COR-L47 (cell line): Measurements from ENCODE around the gene EIF4EBP2.

ENCODE experiments used
- DNase-seq: peaks from one replicate; lab custom pipeline; 2025; lab: John Stamatoyannopoulos, UW

The EIF4EBP2 gene

DNA sequence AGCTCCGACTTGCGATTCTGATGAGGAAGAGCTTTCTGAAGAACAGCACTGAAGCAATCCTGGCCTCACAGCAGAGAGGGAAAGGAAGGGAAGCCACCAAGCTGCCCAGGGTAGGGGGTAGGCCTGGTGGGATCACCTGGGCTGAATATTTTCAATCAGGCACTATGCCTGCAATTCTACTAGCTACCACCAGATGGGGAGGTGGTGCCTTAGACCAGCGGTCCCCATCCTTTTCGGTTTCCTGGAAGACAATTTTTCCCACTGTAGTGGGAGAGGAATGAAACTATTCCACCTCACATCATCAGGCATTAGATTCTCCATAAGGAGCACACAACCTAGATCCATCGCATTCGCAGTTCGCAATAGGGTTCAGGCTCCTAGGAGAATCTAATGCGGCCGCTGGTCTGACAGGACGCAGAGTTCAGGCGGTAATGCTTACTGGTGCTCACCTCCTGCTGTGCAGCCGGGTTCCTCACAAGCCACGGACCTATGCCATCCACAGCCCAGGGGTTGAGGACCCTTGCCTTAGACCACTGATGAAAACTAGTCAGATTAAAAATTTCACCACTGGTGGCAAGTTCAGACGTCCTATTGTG lies 24.3 kb upstream of the EIF4EBP2 start:
- no peak for DNase-seq

DNA sequence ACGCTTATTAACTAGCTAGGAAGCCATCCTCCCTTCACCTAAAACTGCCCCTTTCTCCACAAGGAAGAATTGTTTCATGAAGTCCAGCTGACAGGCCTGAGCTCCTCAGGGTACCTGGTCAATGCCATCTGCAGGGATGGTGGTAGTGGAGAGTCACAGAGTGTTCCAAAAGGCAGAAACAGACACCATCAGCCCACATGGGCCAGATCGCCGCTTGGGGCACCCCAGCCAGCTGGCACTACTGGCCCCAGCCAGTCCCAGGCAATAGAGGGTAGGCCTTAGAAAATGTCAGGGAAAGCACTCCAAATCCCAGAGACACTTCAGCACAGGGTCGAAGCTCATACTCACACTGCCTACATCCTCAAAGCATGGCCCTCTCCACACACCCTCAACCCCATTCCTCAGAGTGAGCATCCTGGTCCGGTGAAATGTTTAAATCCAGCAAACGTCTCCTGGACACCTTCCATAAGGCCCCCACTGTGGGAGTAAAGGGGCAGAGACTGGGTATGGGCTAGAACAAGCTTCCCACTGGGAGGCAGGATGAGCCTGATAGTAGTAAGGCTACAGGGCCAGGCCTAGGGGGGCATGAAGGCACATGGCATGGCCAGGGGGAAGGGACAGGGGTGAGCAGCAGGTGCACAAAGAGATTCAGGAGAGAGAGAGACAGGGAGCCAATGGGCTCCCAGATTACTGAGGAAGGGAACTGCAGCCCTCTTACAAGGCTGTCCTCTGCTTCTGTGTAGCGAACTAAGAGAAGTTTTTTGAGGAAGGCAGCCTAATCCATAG lies 23.4 kb upstream of the EIF4EBP2 start:
- no peak for DNase-seq

DNA sequence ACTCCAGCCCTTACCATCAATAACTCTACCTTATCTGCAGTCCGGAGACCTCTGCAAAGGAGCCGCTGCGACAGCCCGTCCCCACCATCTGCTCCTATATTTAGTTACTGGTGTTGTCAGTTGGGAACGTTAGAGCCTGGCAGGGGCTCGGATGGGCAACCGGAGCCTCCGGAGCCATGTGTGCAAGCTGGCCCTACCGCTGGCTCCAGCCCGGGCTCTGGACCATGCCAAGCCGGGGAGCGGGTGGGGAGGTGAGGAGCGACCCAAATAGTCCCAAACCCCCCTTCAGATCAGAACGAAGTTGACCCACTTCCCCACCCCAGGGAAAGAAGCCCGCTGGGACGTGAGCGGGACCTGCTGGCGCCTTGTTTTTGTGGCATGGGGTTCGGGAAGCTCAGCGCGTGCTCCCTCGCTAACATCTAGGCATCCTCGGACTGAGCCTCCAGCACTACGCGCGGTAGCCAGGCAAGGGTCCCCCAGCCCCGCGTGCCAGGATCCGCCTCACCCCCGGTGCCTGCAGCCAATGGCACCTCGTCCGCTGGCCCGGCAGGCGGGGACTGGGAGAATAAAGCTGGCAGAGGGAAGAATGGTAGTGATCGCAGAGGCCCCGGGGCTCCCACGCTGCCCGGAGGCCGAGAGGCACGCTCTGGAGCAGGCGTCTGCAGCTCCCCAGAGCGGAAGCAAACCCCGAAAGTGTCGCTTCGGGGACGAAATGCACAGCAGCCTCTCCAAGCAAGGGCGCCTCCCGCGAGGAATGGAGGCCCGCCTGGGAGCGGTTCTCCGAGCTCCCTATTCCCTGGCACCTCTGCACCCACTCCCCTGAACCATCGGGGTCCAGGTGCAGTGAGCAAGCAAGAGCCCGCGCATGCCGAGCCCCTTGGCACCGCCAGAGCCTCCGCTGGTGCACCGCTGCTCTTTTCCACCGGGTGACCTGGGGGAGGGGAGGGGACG lies 22.2 kb upstream of the EIF4EBP2 start:
- DNase-seq, result no peak

DNA sequence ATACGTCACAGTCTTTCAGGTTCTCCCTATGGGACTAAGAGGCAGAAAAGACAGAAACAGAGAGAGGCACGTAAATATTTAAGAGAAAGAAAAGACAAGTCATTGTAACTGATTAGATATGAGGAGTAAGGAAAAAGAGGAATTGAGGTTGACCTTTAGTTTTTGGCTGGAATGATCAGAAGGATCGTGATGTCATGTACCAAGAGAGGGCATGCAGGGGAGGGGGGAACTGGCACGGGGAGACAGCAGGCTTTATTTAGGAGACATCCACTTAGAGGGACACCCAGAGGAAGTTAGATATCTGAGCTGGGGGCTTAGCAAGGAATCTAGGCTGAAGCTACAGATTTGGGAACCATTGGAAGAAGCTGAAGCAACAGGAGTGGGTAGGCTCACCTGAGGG lies 12.3 kb upstream of the EIF4EBP2 start:
- DNase-seq, result no peak

DNA sequence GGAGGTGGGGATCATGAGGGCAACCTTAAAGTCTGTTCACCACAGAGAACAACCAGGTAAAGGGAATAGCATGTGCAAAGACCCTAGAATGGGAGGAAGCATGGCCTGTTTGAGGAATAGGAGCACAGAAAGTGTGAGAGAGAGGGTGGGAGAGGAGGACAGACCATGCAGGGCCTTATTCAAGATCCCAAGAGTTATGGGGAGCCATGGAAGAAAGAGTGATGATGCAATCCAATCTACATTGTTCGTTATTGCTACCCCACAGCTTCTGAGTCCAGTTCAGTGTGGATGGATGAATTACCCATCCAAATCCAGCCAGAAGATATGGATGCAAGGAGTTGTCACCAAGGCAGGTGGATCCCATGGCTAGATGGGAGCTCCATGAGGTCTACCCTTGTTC lies 7.8 kb upstream of the EIF4EBP2 start:
- DNase-seq, result no peak

DNA sequence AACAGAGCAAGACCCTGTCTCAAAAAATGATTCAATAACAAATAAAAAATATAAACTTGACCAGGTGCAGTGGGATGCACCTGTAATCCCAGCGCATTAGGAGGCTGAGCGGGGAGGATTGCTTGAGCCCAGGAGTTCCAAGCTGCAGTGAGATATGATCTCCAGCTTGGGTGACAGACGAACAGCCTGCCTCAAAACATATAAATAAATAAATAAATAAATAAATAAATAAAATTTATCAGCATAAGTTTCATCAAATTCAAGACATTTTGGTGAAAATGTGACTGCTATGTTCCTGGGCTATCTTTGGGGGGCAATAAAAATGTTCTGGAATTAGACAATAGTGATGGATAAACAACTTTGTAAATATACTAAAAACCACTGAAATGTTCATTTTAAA lies 4.8 kb upstream of the EIF4EBP2 start:
- DNase-seq, result no peak

DNA sequence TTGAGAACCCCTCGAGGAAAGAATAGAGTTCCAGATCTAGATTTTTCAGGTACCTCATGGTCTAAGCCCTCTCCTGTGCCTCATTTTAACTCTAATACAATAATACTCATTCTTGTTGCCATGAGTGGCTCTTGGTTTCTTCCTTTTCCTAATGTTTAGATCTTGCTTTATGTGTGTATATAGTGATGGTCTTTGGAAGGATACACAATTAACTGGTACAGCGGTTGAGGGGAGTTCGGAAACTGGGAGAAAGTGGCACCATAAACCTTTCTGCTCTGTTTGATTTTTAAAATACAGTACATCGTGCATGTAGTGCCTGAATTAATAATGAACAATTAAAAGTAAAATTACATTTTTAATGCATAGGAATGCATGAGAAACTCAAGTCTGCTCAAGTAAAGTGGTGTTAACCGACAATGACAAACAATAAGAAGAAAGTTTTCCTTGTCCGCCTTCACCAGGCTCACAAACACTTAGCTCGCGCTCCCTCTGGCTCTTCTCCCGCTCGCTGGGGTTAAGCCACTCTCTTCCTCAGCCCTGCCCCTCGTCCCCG lies 386 bp upstream of the EIF4EBP2 start:
- DNase-seq, result no peak

DNA sequence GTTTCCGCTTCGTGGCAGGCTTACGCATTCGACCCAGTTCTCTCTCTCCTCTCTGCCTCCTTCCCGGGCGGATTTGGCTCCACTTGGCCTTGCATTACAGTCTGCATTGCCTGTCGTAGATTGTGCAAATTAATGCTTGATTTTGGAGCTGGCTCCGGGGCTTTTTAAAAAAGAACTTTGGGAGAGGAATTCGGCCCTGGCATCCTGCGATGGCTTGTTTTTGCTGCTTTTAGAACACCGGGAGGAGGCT lies 767 bp downstream of the EIF4EBP2 start:
- DNase-seq, result no peak

DNA sequence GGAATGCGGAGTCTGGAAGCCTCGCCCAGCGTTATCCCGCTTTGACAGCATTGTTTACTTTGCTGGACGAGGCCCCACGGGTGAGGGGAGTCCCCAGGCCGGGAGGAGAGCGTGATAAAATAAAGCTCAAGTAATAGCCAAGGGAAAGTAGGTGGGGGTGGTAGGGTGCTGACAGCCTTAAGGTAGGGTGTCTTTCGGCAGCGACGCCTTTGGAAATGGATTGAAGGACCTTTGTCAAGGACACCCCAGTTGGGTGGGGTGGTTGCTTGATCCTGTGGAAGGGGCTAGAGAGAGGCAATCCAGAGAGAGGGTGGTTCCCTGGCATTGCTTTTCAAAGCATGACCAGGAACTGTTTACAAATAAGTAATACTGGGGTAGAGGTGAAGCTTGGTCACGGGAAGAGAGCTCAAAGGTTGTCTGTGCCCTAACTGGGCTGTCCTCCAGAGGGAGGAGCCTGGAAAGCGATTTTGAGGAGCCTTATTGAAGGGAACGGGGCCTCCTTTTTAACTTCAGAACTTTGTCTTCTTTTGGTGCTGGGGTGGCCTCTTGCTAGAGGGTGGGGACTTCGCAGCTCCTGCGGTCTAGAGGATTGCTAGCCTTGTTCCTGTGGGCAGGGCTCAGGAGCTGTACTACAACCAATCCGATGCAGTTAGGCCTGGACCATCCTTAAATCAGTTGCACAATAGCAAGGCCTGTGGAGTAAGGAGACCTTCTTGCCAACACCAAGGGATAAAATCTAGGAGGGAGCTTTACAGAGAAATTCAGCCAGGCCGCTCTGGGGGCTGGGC lies 1.3 kb downstream of the EIF4EBP2 start:
- no peak for DNase-seq

DNA sequence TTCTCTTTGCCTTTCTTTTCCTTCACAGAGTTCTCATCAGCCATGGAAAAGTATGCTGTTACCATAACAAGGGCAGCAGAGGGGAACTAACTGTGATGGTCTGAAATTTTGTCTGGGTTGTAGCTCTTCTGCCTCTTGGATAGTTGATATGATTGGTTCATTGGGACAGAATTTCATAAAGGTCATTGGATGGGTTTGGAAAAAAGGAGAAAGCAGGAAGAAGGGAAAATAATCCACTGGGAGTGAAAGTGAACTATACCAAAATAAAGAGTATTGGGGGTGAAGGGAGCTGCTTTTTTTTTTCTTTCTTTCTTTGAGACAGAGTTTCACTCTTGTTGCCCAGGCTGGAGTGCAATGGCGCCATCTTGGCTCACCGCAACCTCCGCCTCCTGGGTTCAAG lies 5.8 kb downstream of the EIF4EBP2 start:
- no peak for DNase-seq

DNA sequence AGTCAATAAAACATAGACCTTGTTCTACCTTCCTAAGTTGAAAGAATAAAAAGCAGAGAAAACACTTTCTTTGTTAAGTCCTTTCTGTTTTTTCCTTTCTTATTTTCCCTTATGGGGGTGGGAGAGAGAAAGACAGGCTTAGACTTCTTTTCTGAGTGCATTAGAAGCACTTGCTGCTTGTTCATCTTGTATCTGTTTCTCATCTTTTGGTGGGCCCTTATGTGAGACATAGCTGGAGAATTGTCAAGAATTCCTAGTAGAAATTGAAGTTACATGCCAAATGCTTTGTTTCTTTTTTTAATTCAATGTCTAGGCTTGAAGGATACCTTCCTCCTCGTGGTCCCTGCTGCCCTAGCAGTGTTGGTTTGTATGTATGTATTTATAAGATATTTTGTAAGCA lies 6.7 kb downstream of the EIF4EBP2 start:
- no peak for DNase-seq

DNA sequence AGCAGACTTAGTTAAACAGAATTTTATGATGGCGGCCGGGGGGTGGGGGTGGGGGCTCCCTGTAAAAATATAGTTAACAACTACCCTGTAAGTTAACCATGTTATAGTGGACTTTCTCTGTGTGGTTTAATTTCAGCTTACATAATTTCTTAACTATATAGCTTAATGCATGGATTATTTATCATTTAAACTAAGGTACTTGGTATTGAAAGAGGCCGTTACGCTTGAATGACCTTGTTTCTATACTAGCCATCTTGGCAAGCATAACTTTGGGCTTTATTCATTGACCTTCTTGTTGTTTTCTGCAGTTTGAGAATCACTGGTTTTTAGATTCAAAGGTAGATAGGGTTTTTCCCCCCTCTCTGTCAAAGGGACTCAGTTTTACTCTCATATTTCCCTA lies 8.4 kb downstream of the EIF4EBP2 start:
- DNase-seq, result no peak

DNA sequence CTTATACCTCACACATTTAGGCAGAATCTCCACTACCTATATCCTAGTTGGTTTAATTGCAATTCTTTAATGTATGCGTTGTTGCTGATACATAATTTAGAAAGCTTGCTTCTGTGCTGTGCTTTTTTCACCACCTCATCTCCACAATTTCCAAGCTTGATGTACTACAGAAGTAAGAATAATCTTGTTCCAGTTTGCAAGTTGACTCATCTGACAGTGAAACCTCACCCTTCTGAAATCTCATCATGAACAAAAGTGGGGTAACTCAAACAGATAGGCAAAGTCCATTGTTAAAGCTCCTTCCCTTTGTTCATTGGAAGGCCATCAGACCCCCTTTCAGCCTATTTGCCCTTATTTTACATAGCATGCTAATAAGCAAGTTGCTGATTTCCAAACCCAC lies 13.6 kb downstream of the EIF4EBP2 start:
- no peak for DNase-seq

DNA sequence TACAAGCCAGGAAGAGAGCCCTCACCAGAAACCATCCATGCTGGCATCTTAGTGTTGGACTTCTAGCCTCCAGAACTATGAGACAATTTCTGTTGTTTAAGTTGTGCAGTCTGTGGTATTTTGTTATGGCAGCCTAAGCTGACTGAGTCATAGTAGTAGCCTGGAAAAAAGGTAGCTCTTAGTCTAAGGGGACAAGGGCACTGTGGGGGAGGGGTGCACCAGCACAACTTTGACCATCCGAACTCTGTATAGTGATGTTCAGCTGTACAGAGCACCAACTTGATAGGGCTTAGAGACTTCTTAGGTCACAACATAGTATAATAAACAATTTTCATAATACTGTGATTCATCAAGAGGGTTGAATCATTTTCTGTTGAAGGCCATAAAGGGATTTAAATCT lies 14.3 kb downstream of the EIF4EBP2 start:
- no peak for DNase-seq

DNA sequence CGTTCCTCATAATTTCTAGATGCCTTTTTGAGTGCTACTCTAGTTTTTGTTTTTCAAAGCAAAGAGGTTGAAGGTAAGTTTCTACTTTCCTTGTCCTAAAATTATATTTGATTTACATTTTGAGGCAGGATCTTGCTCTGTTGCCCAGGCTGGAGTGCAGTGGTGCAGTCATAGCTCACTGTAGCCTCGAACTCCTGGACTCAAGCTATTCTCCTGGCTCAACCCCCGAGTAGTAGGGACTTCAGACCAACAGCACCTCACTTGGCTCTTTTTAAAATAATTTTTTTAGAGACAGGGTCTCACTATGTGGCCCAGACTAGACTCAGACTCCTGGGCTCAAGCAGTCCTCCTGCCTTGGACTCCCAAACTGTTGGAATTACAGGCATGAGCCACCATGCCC lies 14.8 kb downstream of the EIF4EBP2 start:
- no peak for DNase-seq

DNA sequence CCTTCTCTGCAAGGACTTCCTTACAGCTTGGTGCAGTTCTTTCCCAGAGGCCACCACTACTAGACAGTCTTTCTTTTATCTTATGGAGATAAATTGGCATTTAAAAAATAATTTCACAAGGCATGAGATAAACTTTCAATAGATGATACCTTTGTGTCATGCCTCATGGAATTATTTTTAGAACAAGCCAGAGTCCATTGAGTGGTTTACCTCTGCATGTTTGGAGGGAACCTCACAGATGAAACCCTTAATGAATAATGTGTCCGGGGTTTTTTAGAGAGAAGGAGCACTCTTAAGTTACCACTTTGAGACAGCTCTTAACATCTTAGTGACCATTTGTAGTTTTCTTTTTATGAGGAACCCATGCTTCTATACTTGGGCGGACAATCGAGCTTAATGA lies 20.4 kb downstream of the EIF4EBP2 start:
- DNase-seq, result no peak

DNA sequence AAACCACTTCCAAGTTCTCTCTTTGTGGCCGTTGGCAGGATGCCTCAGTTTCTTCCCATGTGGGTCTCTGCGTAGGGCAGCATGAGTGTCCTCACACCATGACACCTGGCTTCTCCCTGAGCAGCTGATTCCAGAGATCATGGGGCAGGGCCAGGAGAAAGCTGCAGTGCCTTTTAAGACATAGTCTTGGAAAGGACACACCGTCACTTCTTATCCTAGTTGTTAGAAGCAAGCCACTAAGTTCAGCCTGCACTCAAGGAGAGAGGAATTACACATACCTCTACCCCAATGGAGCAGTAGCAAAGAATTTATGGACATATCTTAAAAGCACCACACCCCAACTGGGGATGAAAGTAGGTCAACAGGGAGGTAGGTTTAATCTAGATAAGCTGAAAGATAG lies 21.2 kb downstream of the EIF4EBP2 start:
- no peak for DNase-seq

DNA sequence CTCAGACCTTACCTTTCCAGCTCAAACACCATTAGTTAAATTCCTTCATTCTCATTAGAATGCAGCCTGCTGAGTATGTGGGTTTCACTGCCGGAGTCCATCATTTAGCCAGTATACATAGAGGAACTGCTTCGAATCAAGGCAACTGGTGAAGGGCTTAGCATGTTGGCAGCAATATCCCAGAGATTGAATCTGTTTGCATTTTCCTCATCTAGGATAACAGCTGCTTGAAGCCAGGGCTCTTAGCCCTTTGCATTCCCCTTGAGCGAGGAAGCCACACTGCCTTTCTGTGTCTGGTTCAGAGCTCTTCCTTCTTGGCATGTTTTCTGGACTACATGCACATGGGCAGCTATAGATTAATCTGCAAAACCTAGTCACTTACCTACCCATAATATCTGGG lies 22.9 kb downstream of the EIF4EBP2 start:
- no peak for DNase-seq

DNA sequence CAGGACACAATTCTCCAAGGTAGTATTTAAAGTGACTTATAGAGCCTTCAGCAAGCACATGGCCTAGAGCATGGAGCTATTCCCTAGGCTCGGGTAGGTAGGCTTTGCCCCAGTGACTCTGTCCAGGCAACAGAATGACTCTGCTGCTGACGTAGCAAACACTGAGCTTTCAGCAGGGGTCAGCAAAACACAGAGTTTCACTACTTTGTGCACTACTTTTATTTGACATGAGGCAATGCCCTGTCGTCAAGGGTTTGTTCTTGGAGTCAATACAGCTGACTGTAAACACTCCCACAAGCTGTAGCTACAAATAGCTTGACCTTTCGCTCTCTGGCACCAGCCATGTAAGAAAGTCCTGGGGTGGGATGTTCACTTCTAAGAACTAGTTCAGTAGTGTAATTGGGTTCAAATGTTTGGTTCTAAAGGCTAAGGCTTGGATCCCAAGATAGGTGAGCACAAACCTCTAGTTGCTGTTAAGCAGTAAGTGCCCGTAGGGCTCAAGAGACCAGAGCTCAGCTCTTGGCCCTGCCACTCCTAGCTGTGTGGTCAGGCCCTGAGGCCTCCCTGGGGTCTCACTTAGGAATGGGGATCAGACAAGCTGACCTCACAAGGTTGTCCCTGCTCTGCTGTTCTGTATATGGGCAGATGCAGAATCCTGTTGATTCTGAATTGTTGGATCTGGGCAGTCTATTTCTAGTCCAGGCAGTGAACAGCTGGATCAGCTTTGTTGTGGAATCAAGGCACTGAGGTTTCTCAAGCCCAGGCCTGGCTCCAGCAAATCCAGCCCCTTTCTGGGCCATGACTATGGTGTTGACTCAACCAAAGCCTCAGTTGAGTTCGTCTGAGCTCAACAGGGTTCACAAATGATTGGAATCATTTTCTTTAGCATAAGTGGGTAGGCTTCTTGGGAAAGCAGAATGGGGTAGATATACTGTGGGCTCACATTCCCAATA lies 26.8 kb downstream of the EIF4EBP2 start:
- DNase-seq, result no peak

DNA sequence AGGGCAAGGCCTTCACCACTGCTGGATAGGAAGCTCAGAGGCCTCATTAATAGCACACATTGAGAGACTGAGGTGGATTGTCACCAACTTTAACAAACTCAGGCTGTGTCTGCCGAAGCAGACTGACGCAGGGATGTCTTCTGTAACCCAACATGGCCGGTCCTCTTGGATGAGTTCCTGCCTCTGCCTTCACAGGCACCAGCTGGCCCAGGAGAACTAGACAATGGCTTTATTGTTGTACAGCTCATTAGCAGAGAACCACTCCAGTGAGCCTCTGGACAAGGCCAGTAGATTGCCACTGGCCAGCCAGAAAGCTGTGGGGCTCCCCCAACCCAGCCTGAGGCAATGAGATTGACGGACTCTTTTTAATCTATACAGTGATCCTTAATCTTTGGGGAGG lies 28.2 kb downstream of the EIF4EBP2 start:
- no peak for DNase-seq
